ENCODE data around the gene PGAM2. TPM values are rescaled to one million over a fixed set of nuclear protein-coding genes. Genes with fewer than 3 reads are reported as not detected.

Gene PGAM2
- total RNA-seq, 2 experiments from 2014 or later: not detected

DNA sequence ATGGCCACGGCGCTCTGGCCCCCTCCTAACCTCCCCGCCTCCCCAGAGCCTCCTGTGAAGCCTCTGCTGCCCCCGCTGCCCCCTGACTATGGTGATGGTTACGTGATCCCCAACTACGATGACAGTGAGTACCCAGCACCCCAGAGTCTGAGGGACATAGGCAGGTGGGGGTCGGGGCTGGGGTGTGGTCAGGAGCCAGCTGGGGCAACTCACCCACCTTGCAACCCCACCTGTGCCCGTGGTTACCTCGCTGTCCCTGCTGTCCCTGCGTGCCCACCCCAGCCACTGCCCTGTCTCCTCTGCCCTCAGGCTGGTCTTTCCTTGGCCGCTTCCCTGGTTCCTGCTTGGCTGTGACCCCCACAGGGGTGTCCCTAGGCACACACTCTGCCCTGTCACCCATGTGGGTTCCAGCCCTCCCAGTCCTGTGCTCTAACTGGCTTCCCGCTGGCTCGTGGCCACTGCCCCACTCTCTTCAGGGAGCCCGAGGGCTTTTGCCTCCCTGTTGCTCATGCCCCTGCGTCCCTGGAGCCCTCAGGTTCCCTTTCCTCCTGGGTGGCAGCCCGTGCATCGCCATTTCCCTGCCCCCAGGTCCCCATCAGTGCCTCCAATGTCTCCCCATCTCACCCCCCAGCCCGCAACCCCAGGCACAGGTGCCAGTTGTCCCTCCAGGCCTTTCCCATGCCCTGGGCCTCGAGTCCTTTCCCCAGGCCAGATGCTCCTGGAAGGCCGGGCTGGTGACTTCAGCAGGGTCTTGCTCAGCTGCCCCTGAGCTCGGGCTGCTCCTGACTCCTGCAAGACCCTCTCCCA is 42.8 kb upstream of the PGAM2 start:
- H3K9me3 Mint-ChIP-seq (ENCODE audit: low read depth): no peaks in the 10 kb centered on the region
- no peak overlapping the region for H3K4me3 Mint-ChIP-seq
- H3K36me3 Mint-ChIP-seq (ENCODE audit: low read depth): peaks cover 17% of the 10 kb centered on the region
- peaks cover 12% of the 10 kb centered on the region for H3K4me1 Mint-ChIP-seq
- ChIA-PET POLR2A (no interaction called here), CTCF (no interaction called here)
- no peak for DNase-seq
- intact Hi-C loops (cut with DNase I, micrococcal nuclease): no loop called here
- ATAC-seq: no peak
- no peak overlapping the region for H3K27ac Mint-ChIP-seq
- peaks cover 2% of the 10 kb centered on the region for H3K27me3 Mint-ChIP-seq

DNA sequence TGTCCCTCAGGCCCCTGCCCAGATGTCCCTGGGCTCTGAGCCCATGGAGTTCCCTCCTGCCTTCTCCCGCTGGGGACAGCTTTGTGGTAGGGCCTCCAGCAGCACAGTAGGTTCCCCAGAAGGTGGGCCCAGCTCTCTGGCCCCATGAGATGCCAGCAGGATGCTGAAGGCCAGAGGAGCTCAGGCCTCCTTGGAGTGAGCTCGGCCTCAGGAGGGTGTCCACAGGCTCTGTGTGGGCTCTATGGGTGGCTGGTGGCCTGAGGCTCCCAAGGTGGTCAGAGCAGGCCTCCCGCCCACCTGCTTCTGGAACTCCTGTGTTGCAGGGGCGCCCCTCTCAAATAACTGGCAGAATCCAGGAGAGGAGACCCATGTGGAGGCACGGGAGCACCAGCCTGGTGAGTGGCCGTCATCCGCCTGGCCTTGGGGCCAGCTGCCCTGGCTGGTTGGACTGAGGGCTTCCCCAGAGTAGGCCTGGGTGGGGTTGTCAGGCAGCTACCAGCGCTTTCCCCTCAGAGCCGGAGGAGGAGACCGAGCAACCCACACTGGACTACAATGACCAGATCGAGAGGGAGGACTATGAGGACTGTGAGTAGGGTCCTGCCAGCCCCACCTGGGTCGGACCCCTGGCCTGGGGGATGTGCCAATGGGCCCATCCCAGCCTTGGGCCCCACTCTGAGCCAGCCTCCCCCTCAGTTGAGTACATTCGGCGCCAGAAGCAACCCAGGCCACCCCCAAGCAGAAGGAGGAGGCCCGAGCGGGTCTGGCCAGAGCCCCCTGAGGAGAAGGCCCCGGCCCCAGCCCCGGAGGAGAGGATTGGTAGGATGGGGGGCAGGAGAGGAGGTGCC is 42.0 kb upstream of the PGAM2 start:
- intact Hi-C loops (cut with DNase I, micrococcal nuclease): no loop called here
- POLR2A ChIA-PET: no interaction called here
- Mint-ChIP-seq H3K9me3 (ENCODE audit: low read depth) (no peaks in the 10 kb centered on the region), H3K4me3 (no peak overlapping the region), H3K4me1 (peaks cover 12% of the 10 kb centered on the region), H3K36me3 (ENCODE audit: low read depth) (peaks cover 11% of the 10 kb centered on the region), H3K27ac (no peak overlapping the region), H3K27me3 (peaks cover 4% of the 10 kb centered on the region)
- no peak for ATAC-seq
- DNase-seq: no peak
- CTCF ChIA-PET: no interaction called here

DNA sequence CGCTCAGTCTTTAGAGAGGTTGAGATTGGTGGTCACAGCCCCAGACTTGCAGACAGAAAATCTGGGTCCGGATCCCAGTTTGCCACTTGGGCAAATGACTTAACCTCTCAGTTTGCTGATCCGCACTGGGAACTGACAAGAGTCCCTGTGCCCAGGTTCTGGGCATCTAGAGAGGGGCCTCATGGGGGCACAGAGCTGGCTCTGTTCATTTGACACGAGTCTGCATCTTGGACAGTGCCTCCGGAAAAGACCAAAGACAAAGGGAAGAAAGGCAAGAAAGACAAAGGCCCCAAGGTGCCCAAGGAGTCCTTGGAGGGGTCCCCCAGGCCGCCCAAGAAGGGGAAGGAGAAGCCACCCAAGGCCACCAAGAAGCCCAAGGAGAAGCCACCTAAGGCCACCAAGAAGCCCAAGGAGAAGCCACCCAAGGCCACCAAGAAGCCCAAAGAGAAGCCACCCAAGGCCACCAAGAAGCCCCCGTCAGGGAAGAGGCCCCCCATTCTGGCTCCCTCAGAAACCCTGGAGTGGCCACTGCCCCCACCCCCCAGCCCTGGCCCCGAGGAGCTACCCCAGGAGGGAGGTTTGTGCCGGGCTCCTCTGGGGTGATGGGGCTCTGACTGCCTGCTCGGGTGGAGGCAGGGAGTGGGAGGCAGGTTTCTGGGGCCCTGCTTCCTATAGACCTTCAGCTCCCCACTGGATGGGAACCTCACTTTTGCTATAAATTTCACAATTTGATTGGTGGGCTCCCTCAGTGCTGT is 41.1 kb upstream of the PGAM2 start:
- Mint-ChIP-seq H3K27me3 (peaks cover 4% of the 10 kb centered on the region), H3K4me1 (peaks cover 12% of the 10 kb centered on the region), H3K9me3 (ENCODE audit: low read depth) (no peaks in the 10 kb centered on the region), H3K4me3 (no peak overlapping the region), H3K27ac (no peak overlapping the region), H3K36me3 (ENCODE audit: low read depth) (peaks cover 3% of the 10 kb centered on the region)
- CTCF ChIA-PET: interaction anchor here (0.7 kb wide), 1 partner anchor 19 kb away, joined by 4 read pairs; no protein-coding TSS in a partner anchor
- POLR2A ChIA-PET: no interaction called here
- intact Hi-C loops (cut with DNase I, micrococcal nuclease): no loop called here
- ATAC-seq (no peak), DNase-seq (no peak)

- peaks cover 12% of the 10 kb centered on the region for H3K4me1 Mint-ChIP-seq
- ChIA-PET CTCF (no interaction called here), POLR2A (no interaction called here)
- no peak for ATAC-seq
- H3K27ac Mint-ChIP-seq: no peak overlapping the region
- H3K36me3 Mint-ChIP-seq (ENCODE audit: low read depth): peaks cover 3% of the 10 kb centered on the region
- no peak for DNase-seq
- intact Hi-C loops (cut with DNase I, micrococcal nuclease): loop anchor here in 1 of 2 experiments (2.0 kb wide), 1 partner anchor 23 kb away; the partner anchor contains the start of gene POLM
- H3K27me3 Mint-ChIP-seq: peaks cover 4% of the 10 kb centered on the region
- H3K9me3 Mint-ChIP-seq (ENCODE audit: low read depth): no peaks in the 10 kb centered on the region
- H3K4me3 Mint-ChIP-seq: peak overlapping the region; percentile 76
Observed at GRCh38 chr7:44105832-44106231, 40.5 kb upstream of the PGAM2 start.

- Mint-ChIP-seq H3K27me3 (peaks cover 4% of the 10 kb centered on the region), H3K36me3 (ENCODE audit: low read depth) (peaks cover 3% of the 10 kb centered on the region), H3K4me3 (peak overlapping the region; percentile 76), H3K9me3 (ENCODE audit: low read depth) (no peaks in the 10 kb centered on the region), H3K27ac (peak overlapping the region; percentile 43), H3K4me1 (peaks cover 12% of the 10 kb centered on the region)
- ATAC-seq (peak; percentile 39), DNase-seq (peak; percentile 36)
- intact Hi-C loops (cut with DNase I, micrococcal nuclease): loop anchor here in 1 of 2 experiments (1.0 to 2.0 kb wide), 2 partner anchors 18 to 22 kb away; partner anchors contain the start of genes POLD2 and POLM
- CTCF ChIA-PET: interaction anchor here (0.6 kb wide), 2 partner anchors 89 to 379 kb away, joined by 3 read pairs; no protein-coding TSS in a partner anchor
- POLR2A ChIA-PET: no interaction called here
Observed at GRCh38 chr7:44104860-44105771, 39.7 kb upstream of the PGAM2 start.

GRCh38 chr7:44103923-44104859 is 38.8 kb upstream of the PGAM2 start, which contains the start of gene AEBP1:
Gene AEBP1 (plus strand): TSS chr7:44104345. CDS start chr7:44104666, 321 bp downstream.
- peaks cover 12% of the 10 kb centered on the region for H3K4me1 Mint-ChIP-seq
- peaks cover 4% of the 10 kb centered on the region for H3K27me3 Mint-ChIP-seq
- H3K9me3 Mint-ChIP-seq (ENCODE audit: low read depth): no peaks in the 10 kb centered on the region
- intact Hi-C loops (cut with DNase I, micrococcal nuclease): loop anchor here in 1 of 2 experiments (1.0 to 2.0 kb wide), 2 partner anchors 19 to 21 kb away; partner anchors contain the start of genes POLD2 and POLM
- H3K4me3 Mint-ChIP-seq: peak within 1 kb of the TSS; percentile 76
- ChIA-PET POLR2A (no interaction called here), CTCF (no interaction called here)
- peak within 1 kb of the TSS; percentile 43 for H3K27ac Mint-ChIP-seq
- DNase-seq (peak; percentile 59), ATAC-seq (peak; percentile 68)
- peaks cover 3% of the 10 kb centered on the region for H3K36me3 Mint-ChIP-seq (ENCODE audit: low read depth)

DNA sequence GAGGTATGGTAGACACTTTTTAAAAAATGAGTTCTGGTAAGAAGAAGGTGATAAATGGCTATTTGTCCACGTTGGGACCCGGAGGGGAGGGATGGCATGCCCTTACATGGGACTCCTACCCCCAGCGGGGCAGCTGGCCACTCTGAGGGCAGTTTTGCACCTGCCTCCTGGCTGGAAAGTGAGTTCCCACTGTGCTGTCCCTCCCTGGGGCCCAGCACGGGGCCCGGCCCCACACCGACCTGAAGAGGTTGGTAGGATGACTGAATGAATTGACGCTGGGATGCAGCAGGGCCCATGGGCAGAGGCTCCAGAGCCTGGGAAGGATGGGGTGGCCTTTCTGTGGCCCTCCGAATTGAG is 38.2 kb upstream of the PGAM2 start:
- H3K27me3 Mint-ChIP-seq: peaks cover 4% of the 10 kb centered on the region
- H3K4me3 Mint-ChIP-seq: peak overlapping the region; percentile 58
- DNase-seq (no peak), ATAC-seq (no peak)
- intact Hi-C loops (cut with DNase I, micrococcal nuclease): no loop called here
- no peak overlapping the region for H3K27ac Mint-ChIP-seq
- H3K4me1 Mint-ChIP-seq: peaks cover 12% of the 10 kb centered on the region
- ChIA-PET POLR2A (no interaction called here), CTCF (interaction anchor here (1.3 kb wide), 1 partner anchor 22 kb away, joined by 3 read pairs; no protein-coding TSS in a partner anchor)
- peaks cover 3% of the 10 kb centered on the region for H3K36me3 Mint-ChIP-seq (ENCODE audit: low read depth)
- no peaks in the 10 kb centered on the region for H3K9me3 Mint-ChIP-seq (ENCODE audit: low read depth)

DNA sequence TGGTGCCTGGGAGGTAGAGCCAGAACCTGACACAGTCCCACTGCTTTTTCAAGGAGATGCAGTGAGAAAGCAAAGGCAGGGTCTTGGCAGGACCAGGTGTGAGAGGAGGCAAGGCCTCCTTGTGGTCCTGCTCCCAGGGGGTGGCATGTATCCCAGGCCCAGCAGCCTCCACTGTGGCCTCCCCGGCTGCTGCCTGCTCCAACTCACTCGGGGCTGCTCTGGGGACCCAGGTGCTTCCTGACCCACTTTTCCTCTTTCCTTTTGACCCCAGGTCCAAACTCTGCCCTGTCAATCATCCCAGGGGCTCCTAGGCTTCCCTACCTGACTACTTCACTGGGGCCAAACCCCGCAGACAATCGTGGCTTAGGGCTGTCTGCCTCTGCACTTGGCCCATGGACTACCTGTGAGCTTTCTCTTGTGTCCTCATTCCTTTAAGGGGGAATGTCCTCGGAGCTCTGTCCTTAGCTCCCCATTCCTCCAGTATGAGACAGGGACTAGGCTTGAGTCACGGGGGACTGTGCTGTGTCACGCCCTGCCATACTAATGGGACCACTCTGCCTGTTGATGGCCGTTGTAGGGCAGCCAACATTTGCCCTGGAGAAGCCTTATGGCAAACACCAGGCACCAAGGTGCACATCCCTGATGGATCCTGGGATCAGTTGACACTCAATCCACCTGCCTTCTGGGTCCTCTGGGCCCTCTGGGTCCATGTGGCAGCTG is 37.6 kb upstream of the PGAM2 start:
- no peaks in the 10 kb centered on the region for H3K9me3 Mint-ChIP-seq (ENCODE audit: low read depth)
- CTCF ChIA-PET: interaction anchor here (1.3 kb wide), 1 partner anchor 23 kb away, joined by 3 read pairs; no protein-coding TSS in a partner anchor
- ATAC-seq (no peak), DNase-seq (no peak)
- H3K4me3 Mint-ChIP-seq: peak overlapping the region; percentile 58
- intact Hi-C loops (cut with DNase I, micrococcal nuclease): no loop called here
- H3K36me3 Mint-ChIP-seq (ENCODE audit: low read depth): peaks cover 3% of the 10 kb centered on the region
- POLR2A ChIA-PET: no interaction called here
- peaks cover 12% of the 10 kb centered on the region for H3K4me1 Mint-ChIP-seq
- H3K27ac Mint-ChIP-seq: no peak overlapping the region
- peaks cover 4% of the 10 kb centered on the region for H3K27me3 Mint-ChIP-seq

- intact Hi-C loops (cut with DNase I, micrococcal nuclease): no loop called here
- Mint-ChIP-seq H3K27me3 (peaks cover 4% of the 10 kb centered on the region), H3K36me3 (ENCODE audit: low read depth) (peaks cover 3% of the 10 kb centered on the region), H3K4me3 (no peak overlapping the region), H3K27ac (no peak overlapping the region), H3K4me1 (peaks cover 18% of the 10 kb centered on the region), H3K9me3 (ENCODE audit: low read depth) (no peaks in the 10 kb centered on the region)
- DNase-seq (no peak), ATAC-seq (no peak)
- ChIA-PET POLR2A (no interaction called here), CTCF (interaction anchor here (1.3 kb wide), 1 partner anchor 24 kb away, joined by 3 read pairs; no protein-coding TSS in a partner anchor)
Observed at GRCh38 chr7:44101966-44102845, 36.8 kb upstream of the PGAM2 start.
